ENCODE measurements around the gene PPP6R1.
"Not testable (repeated sequence)": the region's sequence is repeated elsewhere in the genome, so short reads cannot be mapped to it uniquely, and the experiment has no call there.

The PPP6R1 gene

DNA sequence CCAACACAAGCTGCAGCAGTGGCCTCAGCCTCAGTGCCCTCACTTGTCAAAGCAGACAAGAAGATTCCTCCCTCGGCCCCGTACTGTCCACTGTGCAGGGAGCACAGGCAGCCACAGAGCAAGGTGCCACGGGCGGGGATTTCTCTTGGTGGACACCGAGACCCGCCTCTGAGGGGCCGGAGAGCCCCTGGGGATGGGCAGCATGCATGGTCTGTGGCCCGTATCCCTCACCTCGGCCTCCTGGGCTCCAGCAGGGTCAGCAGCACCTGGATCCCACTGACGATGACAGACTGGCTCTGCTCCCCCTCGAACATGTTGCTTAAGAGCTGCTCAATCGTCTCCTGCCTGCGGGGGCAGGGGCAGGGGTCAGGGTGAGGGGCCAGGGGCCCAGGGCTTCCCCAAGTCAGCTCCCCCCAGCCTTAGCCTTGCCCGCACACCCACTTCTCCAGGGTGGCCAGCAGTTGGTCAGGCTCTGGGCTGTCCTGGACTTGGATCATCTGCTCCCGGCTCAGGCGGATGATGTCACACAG lies 16.8 kb downstream of the PPP6R1 start:
- no peak for DNase-seq

DNA sequence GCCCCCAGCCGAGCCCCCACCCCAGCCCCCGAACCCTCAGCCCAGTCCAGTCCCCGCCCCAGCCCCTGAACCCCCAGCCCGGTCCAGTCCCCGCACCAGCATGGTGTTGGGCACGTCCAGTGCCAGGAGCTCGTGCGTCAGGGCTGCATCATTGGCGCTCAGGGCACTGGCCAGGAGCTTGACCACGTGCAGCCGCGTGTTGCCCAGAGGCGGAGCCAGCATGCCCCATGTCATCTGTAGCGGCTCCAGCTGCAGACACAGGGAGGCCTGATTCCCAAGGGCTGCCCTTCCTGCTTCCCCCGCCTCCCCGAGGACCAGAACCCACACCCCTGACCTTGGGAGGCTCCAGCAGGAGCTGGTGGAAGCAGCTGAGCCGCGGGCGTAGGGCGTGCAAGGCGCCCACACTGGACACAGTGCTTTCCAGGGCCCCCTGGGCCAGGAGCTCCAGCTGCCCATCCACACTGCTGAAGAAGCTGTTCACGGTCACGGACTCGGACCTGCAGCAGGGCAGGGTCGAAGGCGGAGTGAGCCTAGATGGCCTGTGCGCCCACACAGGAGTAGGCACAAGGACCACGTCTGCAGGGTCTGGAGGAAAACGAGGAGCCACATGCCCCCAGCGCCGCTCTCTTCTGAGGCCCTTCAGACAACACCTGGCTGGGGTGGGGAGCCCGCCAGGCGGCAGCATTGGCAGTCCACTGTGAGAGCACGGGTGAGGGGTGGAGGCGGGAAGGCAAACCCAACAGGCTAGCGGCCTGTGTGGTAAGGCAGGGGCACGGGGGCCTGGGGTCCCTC lies 17.5 kb downstream of the PPP6R1 start:
- DNase-seq, result no peak

- DNase-seq, result no peak
Observed at GRCh38 chr19:55240713-55241020, 18.1 kb downstream of the PPP6R1 start.

GRCh38 chr19:55239004-55239403 lies 19.8 kb downstream of the PPP6R1 start:
- DNase-seq, result no peak

- no peak for DNase-seq
Observed at GRCh38 chr19:55238030-55238429, 20.8 kb downstream of the PPP6R1 start.

- no peak for DNase-seq
Observed at GRCh38 chr19:55232986-55233385, 25.8 kb downstream of the PPP6R1 start.

- DNase-seq, result no peak
Observed at GRCh38 chr19:55232286-55232602, 26.6 kb downstream of the PPP6R1 start.

DNA sequence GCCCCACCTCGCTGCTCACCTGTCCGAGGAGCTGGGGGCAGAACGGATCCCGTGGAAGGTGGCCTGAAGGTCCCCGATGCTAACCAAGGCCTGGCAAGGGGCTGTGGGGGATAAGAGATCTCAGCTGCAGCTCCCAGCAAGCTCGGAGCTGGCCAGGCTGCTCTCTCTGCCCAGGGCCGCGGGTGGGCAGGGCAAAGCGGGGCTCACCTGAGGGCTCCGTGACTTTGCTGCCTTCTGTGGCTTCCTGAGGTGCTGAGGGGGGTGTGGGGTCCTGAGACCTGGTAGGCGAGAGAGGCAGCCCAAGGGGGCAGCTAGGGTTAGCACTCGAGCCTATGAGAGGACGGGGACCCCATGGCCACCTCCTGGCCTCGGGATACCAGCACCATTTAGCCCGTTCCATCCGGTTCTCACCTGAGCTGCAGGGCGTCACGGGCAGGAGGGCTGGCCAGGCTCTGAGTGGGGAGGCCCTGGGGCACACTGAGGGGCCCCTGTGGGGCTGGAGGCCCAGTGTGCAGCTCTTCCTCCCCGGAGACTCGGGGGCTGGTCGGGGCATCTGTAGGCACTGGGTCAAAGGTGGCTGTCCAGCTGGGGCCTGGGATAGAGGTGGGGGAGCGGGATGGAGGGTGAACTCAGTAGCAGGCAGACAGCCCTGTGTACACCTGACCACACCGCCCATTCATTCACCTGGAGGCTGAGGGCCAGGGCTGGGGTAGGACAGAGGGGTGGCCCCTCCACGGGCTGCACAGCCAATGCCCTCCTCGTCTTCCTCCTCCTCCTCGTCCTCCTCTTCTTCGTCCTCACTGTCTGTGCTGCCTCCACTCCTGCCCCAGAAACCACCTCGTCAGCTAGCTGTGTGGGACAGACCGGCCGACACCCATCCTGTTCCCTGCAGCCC lies 27.2 kb downstream of the PPP6R1 start:
- no peak for DNase-seq

- DNase-seq, result no peak
Observed at GRCh38 chr19:55230780-55231179, 28.0 kb downstream of the PPP6R1 start.

DNA sequence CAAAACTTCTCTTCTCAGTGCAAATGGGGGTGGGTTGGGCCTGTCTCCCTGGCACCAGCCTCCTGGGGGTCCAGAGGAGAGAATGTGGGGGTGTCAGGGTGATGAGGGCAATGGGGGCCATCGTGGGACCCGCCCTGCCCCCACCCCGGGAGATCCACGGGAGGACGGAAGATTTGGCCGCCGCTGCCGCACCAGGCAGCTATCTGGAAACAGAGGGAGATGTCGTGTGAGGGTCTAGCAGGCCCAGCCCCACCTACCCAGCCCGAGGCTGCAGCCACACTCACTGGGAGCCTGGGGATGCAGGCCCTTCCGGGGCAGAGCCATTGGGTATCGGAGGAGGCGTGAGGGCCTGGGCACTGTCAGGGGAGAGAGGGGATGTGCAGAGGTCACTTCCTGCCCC lies 28.5 kb downstream of the PPP6R1 start:
- DNase-seq, result no peak

GRCh38 chr19:55229789-55230182 lies 29.0 kb downstream of the PPP6R1 start:
- DNase-seq, result no peak

DNA sequence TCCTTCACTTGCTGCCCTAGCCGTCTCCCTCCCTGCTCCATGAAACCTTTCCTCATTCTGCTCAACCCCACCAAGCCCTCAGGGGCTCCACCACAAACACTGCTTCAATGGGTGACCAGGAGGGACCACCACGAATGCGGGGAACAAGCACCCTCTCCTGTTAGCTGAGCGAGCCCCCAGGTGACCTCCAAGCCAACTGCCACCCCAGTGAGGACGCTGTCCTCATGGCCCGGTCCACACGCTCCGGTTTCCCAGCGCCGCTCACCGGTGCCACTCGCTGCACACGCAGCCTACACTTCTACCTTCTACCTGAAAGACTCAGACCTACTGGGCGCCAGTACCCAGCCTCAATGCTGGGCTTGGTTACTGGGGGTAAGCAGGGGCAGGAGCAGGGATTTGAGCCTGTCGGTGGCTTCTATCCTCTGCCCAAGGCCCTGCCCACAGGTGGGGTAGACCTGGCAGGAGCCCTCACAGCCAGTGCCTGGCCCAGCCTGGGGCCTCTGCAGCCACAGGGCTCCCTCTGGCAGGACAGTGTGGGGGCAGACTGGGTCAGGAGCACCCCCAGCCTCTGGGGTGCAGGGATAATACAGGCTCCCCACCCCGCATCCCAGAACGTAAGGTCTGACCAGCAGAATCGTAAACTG lies 29.6 kb downstream of the PPP6R1 start:
- no peak for DNase-seq

DNA sequence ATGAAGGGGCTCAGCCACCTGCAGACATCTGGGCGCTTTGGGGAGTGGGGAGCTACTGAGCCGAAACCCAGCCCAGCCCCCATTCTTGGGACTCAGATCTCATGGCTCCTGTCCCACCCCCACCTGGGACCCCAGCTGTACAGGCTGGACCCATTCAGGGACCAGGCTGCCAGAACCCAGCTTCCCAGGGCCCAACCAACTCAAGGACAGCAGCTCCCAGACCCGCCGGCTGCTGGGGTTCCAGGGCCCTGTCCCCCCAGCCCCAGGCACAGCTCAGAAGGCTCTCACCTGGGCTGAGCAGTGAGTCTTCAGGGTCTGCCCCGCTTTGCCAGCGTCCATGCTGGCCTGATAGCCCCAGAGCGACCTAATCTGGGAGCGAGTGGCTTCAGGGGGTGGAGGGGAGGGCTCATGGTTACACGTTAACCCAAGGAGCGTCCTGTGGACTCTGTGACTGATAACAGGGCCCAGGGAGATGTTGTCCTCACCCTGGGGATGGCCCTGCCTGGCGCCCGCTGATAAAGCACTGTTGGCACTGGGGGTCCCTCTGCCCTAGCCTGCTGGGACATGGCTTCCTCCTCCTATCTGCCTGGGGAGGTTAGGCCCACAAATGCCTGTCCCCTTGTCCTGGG lies 30.3 kb downstream of the PPP6R1 start, which contains the start of gene TMEM86B:
TSS of gene TMEM86B (minus strand) at position 361 of the 629 bp plus-strand sequence. CDS start at position 339, 22 bp downstream.
- DNase-seq, result no peak

- no peak for DNase-seq
Observed at GRCh38 chr19:55228015-55228391, 30.8 kb downstream of the PPP6R1 start.

GRCh38 chr19:55227241-55228014 lies 31.4 kb downstream of the PPP6R1 start:
- no peak for DNase-seq

GRCh38 chr19:55226788-55227187 lies 32.0 kb downstream of the PPP6R1 start:
- DNase-seq, result no peak

- DNase-seq, result no peak
Observed at GRCh38 chr19:55226273-55226672, 32.5 kb downstream of the PPP6R1 start.

DNA sequence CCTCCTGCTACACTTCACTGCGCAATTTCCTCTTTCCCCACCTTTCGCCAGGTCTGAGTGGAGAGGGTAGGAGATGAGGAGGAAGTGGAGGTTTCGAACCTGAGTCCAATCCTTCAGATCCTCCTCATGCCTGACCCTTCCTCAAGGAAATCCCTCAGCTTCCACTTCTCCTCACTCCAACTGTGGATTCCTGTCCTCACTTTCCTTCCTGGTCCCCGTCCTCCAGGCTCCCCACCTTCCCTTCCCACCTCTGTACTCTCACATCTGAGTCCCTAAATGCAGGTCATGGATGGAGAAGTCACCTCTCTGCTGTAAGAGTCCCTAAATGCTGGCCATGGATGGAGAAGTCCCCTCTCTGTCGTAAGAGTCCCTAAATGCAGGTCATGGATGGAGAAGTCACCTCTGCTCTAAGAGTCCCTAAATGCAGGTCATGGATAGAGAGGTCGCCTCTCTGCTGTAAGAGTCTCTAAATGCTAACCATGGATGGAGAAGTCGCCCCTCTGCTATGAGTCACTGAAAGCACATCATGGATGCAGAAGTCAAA lies 33.3 kb downstream of the PPP6R1 start:
- no peak for DNase-seq

DNA sequence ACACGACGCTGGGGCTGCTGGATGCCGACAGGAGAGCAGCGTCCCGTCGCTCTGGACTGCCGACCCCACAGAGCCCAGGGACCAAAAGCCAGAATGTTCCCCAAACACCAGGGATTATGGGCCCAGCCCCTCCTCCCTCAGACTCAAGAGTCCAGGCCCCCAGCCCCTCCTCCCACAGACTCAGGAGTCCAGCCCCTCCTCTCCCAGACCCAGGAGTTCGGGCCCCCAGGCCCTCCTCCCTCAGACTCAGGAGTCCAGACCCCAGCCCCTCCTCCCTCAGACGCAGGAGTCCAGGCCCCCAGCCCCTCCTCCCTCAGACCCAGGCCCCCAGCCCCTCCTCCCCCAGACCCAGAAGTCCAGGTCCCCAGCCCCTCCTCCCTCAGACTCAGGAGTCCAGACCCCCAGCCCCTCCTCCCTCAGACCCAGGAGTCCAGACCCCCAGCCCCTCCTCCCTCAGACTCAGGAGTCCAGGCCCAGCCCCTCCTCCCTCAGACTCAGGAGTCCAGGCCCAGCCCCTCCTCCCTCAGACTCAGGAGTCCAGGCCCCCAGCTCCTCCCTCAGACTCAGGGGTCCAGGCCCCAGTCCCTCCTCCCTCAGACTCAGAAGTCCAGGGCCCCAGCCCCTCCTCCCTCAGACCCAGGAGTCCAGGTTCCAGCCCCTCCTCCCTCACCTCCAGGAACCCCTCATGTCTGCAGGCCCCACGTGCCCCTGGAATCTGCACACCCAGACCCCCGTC lies 34.0 kb downstream of the PPP6R1 start:
- DNase-seq, result not testable (repeated sequence)

- no peak for DNase-seq
Observed at GRCh38 chr19:55224038-55224665, 34.7 kb downstream of the PPP6R1 start.
